ENCODE data around the gene NXF1. TPM values are rescaled to one million over a fixed set of nuclear protein-coding genes. Genes with fewer than 3 reads are reported as not detected.
A peak's percentile ranks its signal among the peaks of the same experiment; 100 is the strongest.

NXF1 gene
- total RNA-seq, 2 donors from 2014 or later: 82.9 to 109 TPM

- TF ChIP-seq CTCF (IDR thresholded peaks at IDR 0.05): no peak
- Histone ChIP-seq H3K27me3 (replicated peaks; ENCODE audit: insufficient read depth) (no peaks in the 10 kb centered on the region), H3K27ac (no peak overlapping the region), H3K4me1 (ENCODE audit: control insufficient read depth in 1 of 2, low read depth in 2 of 2) (no peaks in the 10 kb centered on the region), H3K36me3 (peaks cover 32% of the 10 kb centered on the region), H3K4me3 (no peak overlapping the region), H3K9me3 (no peaks in the 10 kb centered on the region)
- DNase-seq (ENCODE audit: low spot score): no peak
- ATAC-seq (ENCODE audit: insufficient number of reproducible peaks, low FRiP score, low read depth): no peak
Observed at GRCh38 chr11:62778441-62778840, 26.8 kb downstream of the NXF1 start.

GRCh38 chr11:62777389-62777788 is 27.9 kb downstream of the NXF1 start:
- ATAC-seq (ENCODE audit: insufficient number of reproducible peaks, low FRiP score, low read depth): no peak
- H3K27me3 ChIP-seq (replicated peaks; ENCODE audit: insufficient read depth): no peaks in the 10 kb centered on the region
- H3K9me3 ChIP-seq: no peaks in the 10 kb centered on the region
- no peak for TF ChIP-seq CTCF (IDR thresholded peaks at IDR 0.05)
- no peak overlapping the region for H3K27ac ChIP-seq
- no peak for DNase-seq (ENCODE audit: low spot score)
- H3K36me3 ChIP-seq: peaks cover 32% of the 10 kb centered on the region
- H3K4me3 ChIP-seq: no peak overlapping the region
- peaks cover 0 to under 1% of the 10 kb centered on the region in 2 donors for H3K4me1 ChIP-seq (ENCODE audit: control insufficient read depth in 1 of 2, low read depth in 2 of 2)

- H3K36me3 ChIP-seq: peaks cover 32% of the 10 kb centered on the region
- no peaks in the 10 kb centered on the region for H3K9me3 ChIP-seq
- TF ChIP-seq CTCF (IDR thresholded peaks at IDR 0.05): no peak
Observed at GRCh38 chr11:62775646-62776045, 29.6 kb downstream of the NXF1 start.

GRCh38 chr11:62774407-62774806 is 30.8 kb downstream of the NXF1 start:
- Histone ChIP-seq H3K36me3 (peaks cover 28% of the 10 kb centered on the region), H3K4me3 (no peak overlapping the region), H3K9me3 (no peaks in the 10 kb centered on the region), H3K4me1 (ENCODE audit: control insufficient read depth in 1 of 2, low read depth in 2 of 2) (peaks cover 12 to 19% of the 10 kb centered on the region in 2 donors), H3K27me3 (replicated peaks; ENCODE audit: insufficient read depth) (no peaks in the 10 kb centered on the region), H3K27ac (no peak overlapping the region)
- no peak for TF ChIP-seq CTCF (IDR thresholded peaks at IDR 0.05)
- ATAC-seq (ENCODE audit: insufficient number of reproducible peaks, low FRiP score, low read depth) (no peak), DNase-seq (ENCODE audit: low spot score) (no peak)

More at GRCh38 chr11:62775646-62776045, 29.6 kb downstream of the NXF1 start:
- H3K4me3 ChIP-seq: no peak overlapping the region
- no peak overlapping the region for H3K27ac ChIP-seq
- H3K27me3 ChIP-seq (replicated peaks; ENCODE audit: insufficient read depth): no peaks in the 10 kb centered on the region
- no peak for ATAC-seq (ENCODE audit: insufficient number of reproducible peaks, low FRiP score, low read depth)
- H3K4me1 ChIP-seq (ENCODE audit: control insufficient read depth in 1 of 2, low read depth in 2 of 2): peaks cover 5 to 10% of the 10 kb centered on the region in 2 donors
- no peak for DNase-seq (ENCODE audit: low spot score)

- ATAC-seq (ENCODE audit: insufficient number of reproducible peaks, low FRiP score, low read depth): peak; percentile 97
Observed at GRCh38 chr11:62771144-62772021, 33.9 kb downstream of the NXF1 start, which contains the start of gene TAF6L. TSS of gene TAF6L (plus strand) at chr11:62771396. CDS start at chr11:62775784, 4,388 bp downstream.

More at GRCh38 chr11:62771144-62772021, 33.9 kb downstream of the NXF1 start, which contains the start of gene TAF6L:
- H3K27ac ChIP-seq: peak within 1 kb of the TSS; percentile 84 to 88
- no peaks in the 10 kb centered on the region for H3K27me3 ChIP-seq (replicated peaks; ENCODE audit: insufficient read depth)
- DNase-seq (ENCODE audit: low spot score): peak; percentile 96
- TF ChIP-seq CTCF (IDR thresholded peaks at IDR 0.05): no peak
- H3K9me3 ChIP-seq: no peaks in the 10 kb centered on the region
- peaks cover 18% of the 10 kb centered on the region for H3K36me3 ChIP-seq
- peak within 1 kb of the TSS; percentile 82 for H3K4me3 ChIP-seq
- H3K4me1 ChIP-seq (ENCODE audit: control insufficient read depth in 1 of 2, low read depth in 2 of 2): peaks cover 12 to 19% of the 10 kb centered on the region in 2 donors

Measured in thoracic aorta (tissue), 2 donors.